Prostate gland (tissue), 2 donors: ENCODE data around the gene SPSB4.

Experiments
- POLR2A ChIP-seq: fragments of 450-650 bp; IDR thresholded peaks from one replicate; pipeline ENCODE4 v1.6.1; 2016; ENCODE audit warnings: antibody characterized with exemption, mild to moderate bottlenecking
- TF ChIP-seq, protein P1 (sequence below), 4 experiments: fragments of 200-600 bp in 2 of 4; fragments of 450-650 bp in 2 of 4; sonication (generic) in 2 of 4; IDR thresholded peaks; 1 replicate in 3 of 4; 2 replicates in 1 of 4; pipeline ENCODE4 v1.5.1; 2016 to 2019; ENCODE audit warnings: antibody characterized with exemption in 4 of 4, mild to moderate bottlenecking in 2 of 4, moderate library complexity in 2 of 4

DNA sequence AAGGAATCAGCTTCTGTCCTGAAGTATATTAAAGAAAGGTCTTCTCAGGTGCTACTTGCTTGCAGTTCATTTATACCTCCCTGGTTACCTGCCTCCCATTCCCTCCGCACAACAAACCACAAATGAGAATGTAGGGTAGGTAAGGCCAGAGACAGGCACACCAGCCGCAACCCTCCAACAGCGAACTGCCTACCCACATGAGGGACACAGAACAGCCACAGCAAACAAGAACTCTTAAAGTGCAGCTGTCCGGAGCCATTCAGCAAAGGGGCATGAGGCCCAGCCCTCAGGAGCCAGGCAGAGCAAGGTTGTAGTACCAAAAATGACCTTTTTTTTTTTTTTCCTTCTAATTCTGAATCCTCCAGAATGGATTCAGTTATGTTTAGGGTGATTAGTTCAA is 52.4 kb downstream of the SPSB4 start:
- TF ChIP-seq POLR2A, result no peak
- TF ChIP-seq, protein P1, sequence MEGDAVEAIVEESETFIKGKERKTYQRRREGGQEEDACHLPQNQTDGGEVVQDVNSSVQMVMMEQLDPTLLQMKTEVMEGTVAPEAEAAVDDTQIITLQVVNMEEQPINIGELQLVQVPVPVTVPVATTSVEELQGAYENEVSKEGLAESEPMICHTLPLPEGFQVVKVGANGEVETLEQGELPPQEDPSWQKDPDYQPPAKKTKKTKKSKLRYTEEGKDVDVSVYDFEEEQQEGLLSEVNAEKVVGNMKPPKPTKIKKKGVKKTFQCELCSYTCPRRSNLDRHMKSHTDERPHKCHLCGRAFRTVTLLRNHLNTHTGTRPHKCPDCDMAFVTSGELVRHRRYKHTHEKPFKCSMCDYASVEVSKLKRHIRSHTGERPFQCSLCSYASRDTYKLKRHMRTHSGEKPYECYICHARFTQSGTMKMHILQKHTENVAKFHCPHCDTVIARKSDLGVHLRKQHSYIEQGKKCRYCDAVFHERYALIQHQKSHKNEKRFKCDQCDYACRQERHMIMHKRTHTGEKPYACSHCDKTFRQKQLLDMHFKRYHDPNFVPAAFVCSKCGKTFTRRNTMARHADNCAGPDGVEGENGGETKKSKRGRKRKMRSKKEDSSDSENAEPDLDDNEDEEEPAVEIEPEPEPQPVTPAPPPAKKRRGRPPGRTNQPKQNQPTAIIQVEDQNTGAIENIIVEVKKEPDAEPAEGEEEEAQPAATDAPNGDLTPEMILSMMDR (IDR thresholded peaks at IDR 0.05), result no peak
